ENCODE results near the gene SLC22A5.

- TF ChIP-seq, protein P1, sequence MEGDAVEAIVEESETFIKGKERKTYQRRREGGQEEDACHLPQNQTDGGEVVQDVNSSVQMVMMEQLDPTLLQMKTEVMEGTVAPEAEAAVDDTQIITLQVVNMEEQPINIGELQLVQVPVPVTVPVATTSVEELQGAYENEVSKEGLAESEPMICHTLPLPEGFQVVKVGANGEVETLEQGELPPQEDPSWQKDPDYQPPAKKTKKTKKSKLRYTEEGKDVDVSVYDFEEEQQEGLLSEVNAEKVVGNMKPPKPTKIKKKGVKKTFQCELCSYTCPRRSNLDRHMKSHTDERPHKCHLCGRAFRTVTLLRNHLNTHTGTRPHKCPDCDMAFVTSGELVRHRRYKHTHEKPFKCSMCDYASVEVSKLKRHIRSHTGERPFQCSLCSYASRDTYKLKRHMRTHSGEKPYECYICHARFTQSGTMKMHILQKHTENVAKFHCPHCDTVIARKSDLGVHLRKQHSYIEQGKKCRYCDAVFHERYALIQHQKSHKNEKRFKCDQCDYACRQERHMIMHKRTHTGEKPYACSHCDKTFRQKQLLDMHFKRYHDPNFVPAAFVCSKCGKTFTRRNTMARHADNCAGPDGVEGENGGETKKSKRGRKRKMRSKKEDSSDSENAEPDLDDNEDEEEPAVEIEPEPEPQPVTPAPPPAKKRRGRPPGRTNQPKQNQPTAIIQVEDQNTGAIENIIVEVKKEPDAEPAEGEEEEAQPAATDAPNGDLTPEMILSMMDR (IDR thresholded peaks at IDR 0.05; ENCODE audit: low read length): no peak
- no peak for TF ChIP-seq EZH2 (optimal IDR thresholded peaks at IDR 0.05; ENCODE audit: low read depth, low read length)
- TF ChIP-seq EZH2phosphoT487 (IDR thresholded peaks at IDR 0.05; ENCODE audit: low read length): no peak
Measured at GRCh38 chr5:132431632-132432031, 62.1 kb downstream of the SLC22A5 start.

All from MM.1S (cell line).